HT-29 (cell line): ENCODE results near the gene GNB3. TPM values are rescaled to one million over a fixed set of nuclear protein-coding genes. Genes with fewer than 3 reads are reported as not detected.
"Not testable (repeated sequence)": the region's sequence is repeated elsewhere in the genome, so short reads cannot be mapped to it uniquely, and the experiment has no call there.

Experiments used
- DNase-seq: peaks from one replicate; pipeline ENCODE4 v3.0.0-alpha.2; 2015; ENCODE audit warnings: low spot score
- total RNA-seq: library from RNA; depleted of rRNA; stranded (reverse); fragments of >200 nt; shearing (Covaris generic); gene quantifications from 2 replicates; pipeline ENCODE4 v1.2.3, GENCODE V29; 2014; rRNA removed

GNB3 gene
- total RNA-seq, 1 experiment from 2014 or later = 0.97 TPM

GRCh38 chr12:6874015-6874368 lies 33.3 kb downstream of the GNB3 start:
- DNase-seq = not testable (repeated sequence)

- not testable (repeated sequence) for DNase-seq
Measured at GRCh38 chr12:6879824-6880223, 39.1 kb downstream of the GNB3 start.

- DNase-seq = no peak
Measured at GRCh38 chr12:6883252-6883651, 42.5 kb downstream of the GNB3 start.

- DNase-seq = no peak
Measured at GRCh38 chr12:6883683-6884082, 43.0 kb downstream of the GNB3 start.

GRCh38 chr12:6884539-6884938 lies 43.8 kb downstream of the GNB3 start:
- no peak for DNase-seq

- not testable (repeated sequence) for DNase-seq
Measured at GRCh38 chr12:6886206-6886999, 45.7 kb downstream of the GNB3 start.

GRCh38 chr12:6887460-6887859 lies 46.7 kb downstream of the GNB3 start:
- DNase-seq = no peak

GRCh38 chr12:6888360-6888759 lies 47.6 kb downstream of the GNB3 start:
- no peak for DNase-seq

- not testable (repeated sequence) for DNase-seq
Measured at GRCh38 chr12:6888794-6889193, 48.1 kb downstream of the GNB3 start.

- DNase-seq = not testable (repeated sequence)
Measured at GRCh38 chr12:6889775-6890573, 49.2 kb downstream of the GNB3 start.

- DNase-seq = peak; percentile 97
Measured at GRCh38 chr12:6890789-6891645, 50.3 kb downstream of the GNB3 start.

- DNase-seq = no peak
Measured at GRCh38 chr12:6891646-6892001, 50.9 kb downstream of the GNB3 start.

GRCh38 chr12:6892683-6893082 lies 52.0 kb downstream of the GNB3 start:
- not testable (repeated sequence) for DNase-seq

GRCh38 chr12:6894321-6894720 lies 53.6 kb downstream of the GNB3 start:
- no peak for DNase-seq

Other genes with a start within 250 kb of the GNB3 start
- gene CHD4, start 233.5 kb upstream of the GNB3 start, total RNA-seq = 253 and 269 TPM in 2 replicates
- 0.03 TPM in 1 of 2 replicates, not detected in the other for gene LPAR5, start 205.0 kb upstream of the GNB3 start, total RNA-seq
- gene ACRBP, start 193.5 kb upstream of the GNB3 start, total RNA-seq = 0.31 TPM in 1 of 2 replicates, not detected in the other
- 25.1 and 27.4 TPM in 2 replicates for gene ING4, start 177.8 kb upstream of the GNB3 start, total RNA-seq
- 23.9 and 42.5 TPM in 2 replicates for gene ZNF384, start 151.6 kb upstream of the GNB3 start, total RNA-seq
- not detected in 2 replicates for gene PIANP, start 140.1 kb upstream of the GNB3 start, total RNA-seq
- 103 and 108 TPM in 2 replicates for gene COPS7A, start 116.9 kb upstream of the GNB3 start, total RNA-seq
- gene MLF2, start 87.8 kb upstream of the GNB3 start, total RNA-seq = 383 and 384 TPM in 2 replicates
- 87.6 and 105 TPM in 2 replicates for gene PTMS, start 74.6 kb upstream of the GNB3 start, total RNA-seq
- 0.05 and 0.56 TPM in 2 replicates for gene LAG3, start 68.4 kb upstream of the GNB3 start, total RNA-seq
- gene CD4, start 51.4 kb upstream of the GNB3 start, total RNA-seq = 0.25 and 0.47 TPM in 2 replicates
- not detected in 2 replicates for gene GPR162, start 19.1 kb upstream of the GNB3 start, total RNA-seq
- gene P3H3, start 12.5 kb upstream of the GNB3 start, total RNA-seq = 2.2 and 2.7 TPM in 2 replicates
- 95.5 and 126 TPM in 2 replicates for gene CDCA3, start 10.4 kb downstream of the GNB3 start, total RNA-seq
- 122 and 136 TPM in 2 replicates for gene USP5, start 11.2 kb downstream of the GNB3 start, total RNA-seq
- gene TPI1, start 26.6 kb downstream of the GNB3 start, total RNA-seq = 1,358 and 1,438 TPM in 2 replicates
- gene SPSB2, start 32.4 kb downstream of the GNB3 start, total RNA-seq = 20.2 and 21.0 TPM in 2 replicates
- gene LRRC23, start 63.9 kb downstream of the GNB3 start, total RNA-seq = 0.61 and 4.6 TPM in 2 replicates
- 7.7 and 9.1 TPM in 2 replicates for gene ENO2, start 73.7 kb downstream of the GNB3 start, total RNA-seq
- gene ATN1, start 87.0 kb downstream of the GNB3 start, total RNA-seq = 22.0 and 36.9 TPM in 2 replicates
- not detected in 2 replicates for gene RNU7-1, start 102.9 kb downstream of the GNB3 start, total RNA-seq
- 102 and 112 TPM in 2 replicates for gene C12orf57, start 103.1 kb downstream of the GNB3 start, total RNA-seq
- gene PTPN6, start 110.4 kb downstream of the GNB3 start, total RNA-seq = 29.2 and 35.2 TPM in 2 replicates
- 417 and 420 TPM in 2 replicates for gene PHB2, start 129.7 kb downstream of the GNB3 start, total RNA-seq
- gene EMG1, start 130.0 kb downstream of the GNB3 start, total RNA-seq = 59.5 and 64.0 TPM in 2 replicates
- gene LPCAT3, start 177.6 kb downstream of the GNB3 start, total RNA-seq = 35.9 and 37.3 TPM in 2 replicates
- gene C1S, start 219.8 kb downstream of the GNB3 start, total RNA-seq = 0.56 and 1.1 TPM in 2 replicates